Medulla oblongata (tissue), 1 donor: ENCODE measurements around the gene PRKAR1B.

ENCODE experiments used
- DNase-seq: peaks from one replicate; pipeline ENCODE4 v3.0.0-alpha.2; 2015; ENCODE audit errors: extremely low spot score

The PRKAR1B gene

DNA sequence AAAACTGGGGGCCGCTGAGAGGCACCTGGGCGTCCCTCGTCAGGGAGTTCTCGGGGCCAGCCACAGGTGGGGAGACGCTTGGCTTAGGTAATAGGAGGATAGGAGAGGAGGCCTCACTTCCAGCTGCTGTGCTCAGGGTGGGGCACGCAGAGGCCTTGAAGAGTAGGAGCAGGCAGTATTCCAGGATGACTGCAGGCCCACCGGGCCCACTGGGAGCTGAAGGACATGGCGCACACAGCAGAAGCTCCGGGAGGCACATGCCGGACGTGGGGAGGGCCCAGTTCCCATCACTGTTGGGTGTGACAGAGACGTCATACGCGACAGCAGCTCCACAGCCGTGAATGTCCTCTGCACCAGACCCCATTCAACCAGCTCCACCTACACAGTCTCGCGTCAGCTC, 185.4 kb downstream of the PRKAR1B start:
- no peak for DNase-seq

DNA sequence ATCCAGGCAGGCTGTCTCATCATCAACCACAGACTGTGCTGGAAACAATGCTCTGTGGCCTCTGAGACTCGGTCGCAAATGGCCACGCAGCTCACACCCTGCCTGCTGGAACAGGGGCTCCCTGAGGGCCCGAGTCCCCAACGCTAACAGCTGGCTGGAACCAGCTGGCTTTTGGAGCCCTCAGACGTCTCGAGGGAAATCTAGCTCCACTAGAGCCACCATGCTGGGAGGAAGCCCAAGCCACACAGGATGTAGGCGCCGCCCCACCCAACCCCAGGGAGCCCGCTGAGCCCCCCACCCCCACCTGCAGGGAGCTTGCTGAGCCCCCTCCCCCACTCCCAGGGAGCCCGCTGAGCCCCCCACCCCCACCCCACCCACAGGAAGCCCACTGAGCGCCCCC, 186.1 kb downstream of the PRKAR1B start:
- no peak for DNase-seq

DNA sequence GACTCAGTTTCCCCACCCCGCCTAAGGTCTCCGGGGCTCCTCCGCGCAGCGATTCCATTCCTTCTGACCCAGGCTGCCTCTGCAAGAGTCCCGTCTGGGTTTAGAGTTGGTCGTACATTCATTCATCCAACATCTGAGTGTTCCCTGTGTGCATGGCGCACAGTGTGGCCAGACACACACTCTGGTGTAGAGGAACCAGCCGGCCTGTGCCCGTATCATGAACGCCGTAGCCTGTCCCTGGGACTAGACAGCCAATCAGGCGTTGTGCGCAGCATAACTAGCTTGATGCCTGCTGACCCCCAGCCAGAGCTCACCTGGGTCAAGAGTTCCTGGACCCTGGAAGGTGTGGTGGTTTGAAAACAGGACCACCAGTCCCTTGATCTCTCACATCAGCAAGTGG, 186.5 kb downstream of the PRKAR1B start:
- DNase-seq = no peak

DNA sequence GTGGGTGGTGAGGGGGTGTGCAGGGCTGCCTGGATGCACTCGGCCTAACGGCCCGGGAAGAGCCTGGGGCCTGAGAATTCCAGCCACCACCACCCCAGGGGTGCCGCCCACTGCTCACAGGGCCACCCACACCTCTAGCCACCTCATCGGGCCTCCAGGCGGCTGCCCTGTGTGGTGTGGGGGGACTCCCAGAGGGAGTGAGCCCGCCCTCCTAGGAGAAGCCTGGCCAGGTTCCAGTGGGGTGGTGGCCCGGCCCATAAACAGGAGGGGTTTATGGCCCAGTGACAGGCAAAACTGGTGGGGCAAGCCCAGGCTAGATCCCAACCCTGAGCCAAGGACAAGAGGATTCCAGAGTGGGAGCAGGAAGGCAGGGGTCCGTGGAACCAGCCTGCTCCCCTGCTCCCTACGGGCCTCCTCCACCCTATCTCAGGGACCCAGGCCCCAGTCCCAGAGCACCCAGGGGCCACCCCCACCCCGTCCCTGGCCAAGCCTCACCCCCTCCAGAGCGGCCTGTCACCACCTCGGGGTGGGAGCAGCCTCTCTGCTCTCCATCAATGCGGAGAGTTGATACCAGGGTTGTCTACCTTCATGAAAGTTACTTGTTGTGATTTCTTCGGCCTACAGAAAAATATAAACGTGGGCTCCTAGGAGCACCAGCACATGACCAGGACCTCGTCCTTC, 187.2 kb downstream of the PRKAR1B start:
- DNase-seq = no peak

DNA sequence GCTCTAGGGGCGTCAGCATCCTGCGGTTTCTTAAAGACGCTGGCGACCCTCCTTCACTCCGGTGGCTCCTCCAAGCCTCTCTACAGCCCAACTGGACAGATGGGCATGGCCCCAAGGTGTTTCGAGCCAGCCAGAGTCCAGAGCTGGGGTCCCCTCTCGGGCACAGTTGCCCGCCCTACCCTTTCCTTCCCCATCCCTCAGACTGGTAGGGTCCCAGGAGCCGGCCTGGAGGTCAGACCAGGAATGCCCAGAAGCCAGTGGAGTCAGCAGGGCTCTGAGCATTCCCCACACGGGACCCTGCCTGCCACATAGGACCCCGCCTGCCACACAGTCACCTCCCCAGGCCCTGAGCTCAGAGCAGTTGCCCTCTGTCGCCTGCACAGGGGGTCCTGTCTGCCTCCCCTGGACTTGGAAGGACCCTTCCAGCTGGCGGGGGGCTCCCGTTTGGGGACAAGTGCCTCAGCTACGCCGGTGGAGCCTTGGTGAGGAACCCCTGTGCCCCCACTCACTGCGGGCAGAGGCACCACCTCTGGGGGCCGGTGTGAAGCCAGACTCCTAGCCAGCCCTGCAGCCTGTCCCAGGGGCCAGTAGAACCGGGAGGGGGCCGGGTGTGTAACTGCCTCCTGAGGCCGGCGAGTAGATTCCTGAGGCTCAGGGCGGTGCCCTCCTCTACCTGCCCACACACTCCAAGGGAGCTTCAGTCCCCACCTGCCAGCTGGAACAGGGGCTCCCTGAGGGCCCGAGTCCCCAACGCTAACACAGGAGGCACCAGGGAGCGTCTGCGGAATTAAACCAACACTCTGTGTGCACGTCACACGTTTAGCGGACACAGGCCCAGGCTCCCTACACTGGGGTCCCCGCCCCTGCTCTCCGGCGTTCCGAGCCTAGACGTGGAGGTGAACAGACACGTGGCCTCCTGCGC, 188.1 kb downstream of the PRKAR1B start:
- no peak for DNase-seq

DNA sequence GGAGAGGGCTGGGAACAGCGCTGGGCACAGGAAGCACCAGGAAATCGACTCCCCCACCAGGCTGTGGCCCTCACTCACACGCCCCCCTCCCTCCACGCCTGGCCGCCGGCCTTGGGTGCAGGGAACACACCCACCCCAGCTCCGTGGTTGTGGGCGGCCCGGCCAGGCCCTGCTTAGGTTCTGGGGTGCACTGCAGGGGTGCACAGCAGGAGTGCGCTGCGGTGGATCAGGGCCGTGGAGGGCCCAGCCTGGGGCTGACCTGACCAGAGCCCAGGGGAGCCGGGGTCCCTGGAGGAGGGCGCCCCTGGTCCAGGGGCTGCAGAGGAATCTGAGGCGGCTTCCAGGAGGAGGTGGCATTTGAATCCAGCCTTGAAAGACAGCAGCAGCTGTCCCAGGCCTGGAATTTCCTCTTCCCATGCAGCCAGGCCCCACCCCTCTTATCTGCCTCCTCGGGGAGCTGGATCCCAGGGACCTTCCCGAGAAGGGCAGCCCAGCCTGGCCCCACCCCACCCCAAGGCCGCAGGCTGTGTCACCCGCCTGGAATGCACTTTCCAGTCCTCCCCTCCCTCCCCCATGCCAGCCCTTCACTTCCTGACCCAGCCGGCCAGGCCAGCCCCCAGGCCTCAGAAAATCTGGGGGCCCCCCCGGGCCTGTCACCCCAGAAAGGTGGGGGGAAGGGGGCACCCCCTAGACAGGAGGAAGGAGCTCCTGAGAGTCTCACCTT, 189.0 kb downstream of the PRKAR1B start:
- DNase-seq = no peak

DNA sequence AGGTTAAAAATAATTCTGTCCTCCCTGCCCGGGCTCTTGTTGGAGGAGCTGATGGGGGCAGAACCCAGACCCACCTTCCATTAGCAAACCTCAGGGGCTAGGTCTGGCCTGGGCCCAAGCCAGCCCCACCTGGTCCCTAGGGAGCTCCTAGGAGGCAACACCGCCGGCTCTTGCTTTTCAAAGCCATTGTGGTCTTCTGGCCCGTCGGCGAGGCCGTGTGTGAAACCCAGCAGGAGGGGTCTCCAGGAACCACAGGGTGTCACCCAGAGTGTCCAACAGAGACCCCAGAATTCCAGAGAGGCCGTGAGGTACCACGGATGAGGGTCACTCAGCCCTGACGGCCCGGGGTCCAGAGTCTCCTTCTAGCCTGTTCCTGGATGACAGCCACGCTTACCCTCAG, 190.8 kb downstream of the PRKAR1B start:
- no peak for DNase-seq

DNA sequence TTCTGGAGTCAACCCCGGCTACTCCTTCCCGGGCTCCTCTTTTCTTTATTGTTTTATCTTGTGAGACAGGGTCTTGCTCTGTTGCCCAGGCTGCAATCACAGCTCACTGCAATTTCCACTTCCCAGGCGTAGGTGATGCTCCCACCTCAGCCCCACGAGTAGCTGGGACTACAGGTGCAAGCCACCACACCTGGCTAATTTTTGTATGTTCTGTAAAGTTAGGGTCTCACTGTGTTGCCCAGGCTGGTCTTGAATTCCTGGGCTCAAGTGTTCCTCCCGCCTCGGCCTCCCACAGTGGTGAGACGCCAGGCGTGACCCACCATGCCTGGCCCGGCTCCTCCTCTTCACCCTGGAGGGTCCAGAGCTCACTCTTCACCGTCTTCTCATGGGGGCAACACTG, 192.1 kb downstream of the PRKAR1B start:
- DNase-seq = no peak

DNA sequence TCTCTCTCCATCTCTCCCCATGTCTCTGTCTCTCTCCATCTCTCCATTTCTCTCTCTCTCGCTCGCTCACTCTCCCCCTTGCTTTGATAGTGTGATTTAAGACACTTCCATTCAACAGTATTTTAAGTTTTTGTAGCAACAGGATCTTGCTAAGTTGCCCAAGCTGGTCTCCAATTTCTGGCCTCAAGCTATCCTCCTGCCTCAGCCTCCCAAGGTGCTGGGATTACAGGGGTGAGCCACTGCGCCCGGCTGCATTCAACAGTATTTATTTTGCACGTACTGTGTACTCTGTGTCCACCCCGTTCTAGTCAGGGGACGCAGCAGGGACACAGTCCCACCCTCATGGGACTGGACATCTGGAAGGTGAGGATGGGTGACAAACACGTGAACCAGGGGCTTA, 193.0 kb downstream of the PRKAR1B start:
- DNase-seq = no peak

DNA sequence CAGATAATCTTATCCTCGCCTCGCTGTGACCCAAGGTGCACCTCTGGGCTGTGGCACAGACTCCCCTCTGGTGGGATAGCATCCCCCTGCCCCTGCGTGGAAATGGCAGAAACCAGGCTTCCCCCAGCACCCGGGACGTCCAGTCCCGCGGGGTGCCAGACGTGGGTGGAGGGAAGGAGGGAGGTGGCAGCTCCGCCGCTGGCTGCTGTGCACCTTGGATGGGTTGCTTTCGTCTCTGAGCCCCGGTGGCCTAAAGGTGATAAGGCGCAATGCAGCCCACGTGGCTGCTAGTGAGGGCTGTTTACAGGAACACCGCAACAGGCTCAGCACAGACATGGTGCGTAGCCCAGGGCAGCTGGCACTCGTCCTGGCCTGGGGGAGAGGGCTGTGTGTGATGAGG, 193.8 kb downstream of the PRKAR1B start:
- DNase-seq = no peak

DNA sequence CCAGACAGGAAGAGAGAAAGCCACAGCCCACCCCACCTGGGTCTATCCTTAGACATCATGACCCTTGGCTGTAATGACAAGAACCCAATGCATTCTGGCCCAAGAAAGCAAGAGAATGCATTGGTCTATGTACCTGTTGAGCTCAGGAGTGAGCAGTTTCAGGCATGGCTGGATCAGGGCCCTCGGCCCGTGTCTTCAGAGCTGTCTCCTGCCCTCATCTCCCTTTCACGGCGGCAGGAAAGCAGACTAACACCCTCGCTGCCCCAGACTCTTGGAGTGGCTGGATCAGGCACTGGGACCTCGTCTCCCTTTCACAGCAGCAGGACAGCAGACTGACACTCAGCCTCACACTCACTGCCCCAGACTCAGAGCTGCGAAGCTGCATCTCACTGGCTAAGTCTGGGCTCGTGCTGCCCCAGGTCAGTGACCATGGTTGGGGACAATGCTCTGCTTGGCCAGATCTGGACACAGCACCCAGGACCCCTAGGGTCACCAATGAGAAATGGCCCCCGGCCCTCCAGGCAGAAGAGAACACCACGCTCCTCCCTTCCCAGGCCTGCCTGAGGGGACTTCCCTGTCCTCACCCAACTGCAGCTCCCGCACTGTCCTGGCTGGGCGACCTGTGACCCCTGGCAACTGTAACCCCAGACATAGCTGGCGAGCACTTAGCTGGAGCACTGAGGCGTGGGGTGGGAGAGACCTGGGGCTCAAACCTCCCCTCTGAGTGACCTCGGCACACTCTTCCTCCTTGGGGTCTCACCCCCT, 194.5 kb downstream of the PRKAR1B start:
- no peak for DNase-seq

DNA sequence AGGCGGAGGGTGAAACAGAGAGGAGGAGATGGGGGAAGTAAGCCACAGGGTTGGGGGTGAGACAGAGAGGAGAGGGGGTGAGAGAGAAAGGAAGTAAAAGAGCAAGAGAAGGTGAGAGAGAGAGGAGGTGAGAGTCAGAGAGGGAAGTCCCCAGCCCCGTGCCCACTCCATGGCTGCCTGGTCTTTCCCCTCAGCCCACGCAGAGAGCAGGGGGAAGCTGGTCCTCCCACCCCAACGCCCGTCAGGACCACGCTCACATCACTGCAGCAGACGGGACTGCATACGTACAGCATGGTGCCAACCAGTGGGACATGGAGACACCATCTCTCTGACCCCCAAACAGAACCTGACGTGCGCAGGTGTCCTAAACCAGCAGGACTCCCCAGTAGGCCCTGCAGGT, 195.3 kb downstream of the PRKAR1B start:
- DNase-seq = no peak

DNA sequence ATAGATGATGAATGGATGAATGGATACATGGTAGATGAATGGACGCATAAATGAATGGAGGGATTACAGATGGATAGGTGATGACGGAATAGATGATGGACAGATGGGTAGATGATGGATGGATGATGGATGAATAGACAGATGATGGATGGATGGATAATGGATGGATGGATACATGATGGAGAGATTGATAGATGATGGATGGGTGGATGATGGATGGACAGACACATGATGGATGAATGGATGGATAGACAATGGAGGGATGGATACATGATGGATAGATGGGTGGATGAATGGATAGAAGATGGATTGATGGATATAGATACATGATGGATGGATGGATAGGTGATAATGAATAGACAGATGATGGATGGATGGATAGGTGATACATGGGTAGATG, 198.6 kb downstream of the PRKAR1B start:
- DNase-seq = no peak

DNA sequence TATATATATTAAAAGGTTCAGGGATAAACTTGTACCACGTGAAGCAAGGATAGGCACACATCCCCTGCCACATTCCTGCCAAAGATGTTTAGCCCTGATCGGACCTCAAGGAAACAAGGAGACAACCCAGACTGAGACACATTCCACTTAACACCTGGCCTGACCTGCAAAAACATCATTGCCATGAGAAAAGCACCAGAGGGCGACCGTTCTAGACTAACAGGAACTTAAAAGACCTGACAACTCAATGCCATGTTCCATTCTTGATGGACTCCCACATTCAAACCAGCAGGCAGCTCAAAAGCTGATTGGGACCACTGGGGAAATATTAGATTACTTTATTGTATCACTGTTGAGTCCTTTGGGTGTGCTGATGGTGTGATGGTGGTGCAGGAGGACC, 199.4 kb downstream of the PRKAR1B start:
- DNase-seq = no peak

DNA sequence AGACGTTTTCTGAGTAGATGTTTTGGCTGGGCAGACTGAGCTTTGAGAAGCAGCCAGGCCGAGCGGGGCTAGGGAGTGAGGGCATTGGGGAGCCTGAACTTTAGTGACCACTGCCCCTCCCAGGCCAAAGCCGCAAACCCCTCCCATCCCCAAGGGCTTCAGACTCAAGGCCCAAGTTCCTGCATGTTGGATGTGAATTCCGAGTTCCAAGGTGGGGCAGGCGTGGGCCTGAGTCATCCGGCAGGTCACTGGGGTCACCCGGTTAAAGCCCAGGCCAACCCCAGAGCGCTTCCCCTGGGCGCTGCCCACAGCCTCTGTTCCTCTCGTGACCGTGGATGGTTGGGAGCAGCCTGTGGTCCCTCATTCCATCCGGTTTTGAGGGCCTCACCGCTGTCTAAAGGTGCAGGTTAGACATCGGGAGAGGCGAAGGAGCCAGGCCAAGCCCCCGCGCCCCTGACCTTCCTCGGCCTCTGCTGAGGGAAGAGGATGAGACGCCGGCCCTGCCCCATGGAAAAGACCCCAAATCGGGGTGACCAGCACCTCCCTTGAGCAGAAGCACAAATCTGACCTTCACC, 200.5 kb downstream of the PRKAR1B start:
- no peak for DNase-seq

DNA sequence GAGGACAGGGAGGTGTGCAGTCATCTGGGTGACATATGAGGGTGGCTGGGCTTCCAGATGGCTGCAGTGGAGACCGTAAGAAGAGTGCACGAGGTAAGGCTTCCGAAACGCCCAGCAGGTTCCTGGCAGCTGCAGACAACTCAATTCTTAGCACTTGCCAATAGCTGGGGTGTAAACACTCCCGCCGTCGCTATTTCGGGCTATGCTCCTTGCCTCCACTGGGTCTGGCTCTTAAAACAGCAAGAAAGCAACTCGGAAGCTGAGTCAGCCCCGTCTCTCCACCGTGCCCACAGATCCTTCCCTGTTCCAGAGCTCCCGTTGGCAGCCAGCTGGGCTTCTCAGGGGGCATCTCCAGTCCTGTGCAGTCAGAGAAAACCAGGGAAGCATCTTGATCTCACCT, 201.3 kb downstream of the PRKAR1B start:
- DNase-seq = no peak

DNA sequence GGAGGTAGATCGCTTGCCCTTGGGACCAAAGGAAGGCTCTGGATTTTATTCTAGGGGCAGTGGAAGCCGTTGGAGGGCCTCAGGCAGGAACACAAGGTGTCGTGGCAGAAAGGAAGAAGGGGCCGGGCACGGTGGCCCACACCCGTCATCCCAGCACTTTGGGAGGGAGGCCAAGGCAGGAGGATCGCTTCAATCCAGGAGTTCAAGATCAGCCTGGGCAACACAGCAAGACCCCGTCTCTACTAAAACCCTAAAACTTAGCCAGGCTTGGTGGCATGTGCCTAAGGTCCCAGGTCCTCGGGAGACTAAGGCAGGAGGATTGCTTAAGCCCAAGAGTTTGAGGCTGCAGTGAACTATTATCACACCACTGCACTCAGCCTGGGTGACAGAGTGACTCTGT, 202.3 kb downstream of the PRKAR1B start:
- no peak for DNase-seq

DNA sequence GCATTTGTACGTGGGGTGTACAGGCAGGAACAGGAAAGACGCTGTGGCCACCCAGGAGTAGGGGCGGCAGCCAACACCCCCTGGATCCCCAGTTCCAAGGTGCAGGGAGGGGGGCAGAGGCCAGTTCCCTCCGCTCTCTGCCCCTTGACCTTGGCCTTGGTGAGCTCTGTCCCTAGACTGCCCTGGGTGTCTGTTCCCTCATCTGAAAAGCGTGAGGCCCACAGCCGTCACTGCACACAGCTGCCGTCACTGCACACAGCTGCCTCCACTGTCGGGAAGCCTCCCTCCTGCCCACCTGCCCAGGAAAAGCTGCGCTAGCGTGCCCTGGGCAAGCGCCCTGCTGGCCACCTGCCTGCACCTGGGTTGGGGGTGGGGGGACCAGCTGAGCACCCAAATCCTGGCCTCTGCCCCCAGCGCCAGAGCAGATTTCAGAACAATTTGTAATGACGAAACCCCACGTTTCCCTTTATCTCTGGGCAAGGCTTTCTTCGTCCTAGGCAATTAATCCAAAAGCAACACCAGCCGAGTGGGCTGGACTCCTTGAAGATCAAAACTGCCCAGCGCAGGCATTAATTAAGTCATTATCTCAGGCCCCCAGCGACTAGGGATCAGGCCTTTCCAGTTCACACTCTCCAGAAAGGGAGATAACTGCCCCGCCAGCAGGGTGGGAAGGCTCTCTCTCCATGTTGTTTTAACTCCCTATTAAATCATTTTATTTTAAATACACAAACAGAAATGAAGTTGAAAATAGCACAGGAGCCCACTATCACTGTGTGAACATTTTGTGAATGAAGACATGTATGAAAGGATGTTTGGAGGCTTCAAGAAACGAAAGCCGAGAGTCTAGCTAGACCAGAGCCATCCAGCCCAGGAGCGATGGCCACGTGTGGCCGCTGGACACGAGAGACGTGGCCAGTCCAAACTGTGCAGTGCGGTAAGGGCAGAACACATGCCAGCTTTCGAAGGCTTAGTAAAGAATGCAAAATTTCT, 203.4 kb downstream of the PRKAR1B start:
- no peak for DNase-seq

DNA sequence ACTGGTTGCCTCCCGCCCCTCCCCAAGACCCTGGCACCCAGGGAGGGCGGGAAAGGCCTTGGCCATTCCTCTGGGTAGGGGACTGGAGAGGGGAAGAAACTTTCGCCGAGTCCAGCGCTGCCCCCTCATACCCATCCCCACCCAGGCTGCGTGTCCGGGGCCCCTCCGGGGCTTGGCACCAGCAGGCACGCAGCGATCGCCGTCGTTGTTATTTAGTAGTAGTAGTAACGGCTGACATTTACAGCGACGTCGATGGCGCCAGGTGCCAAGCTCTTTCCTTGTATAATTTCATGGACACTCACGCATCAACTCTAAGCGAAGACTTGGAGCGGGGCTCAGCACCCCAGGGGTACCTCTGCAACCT, 204.1 kb downstream of the PRKAR1B start:
- DNase-seq = no peak
